Memory B cell (primary cell): Measurements from ENCODE around the gene CAMKMT.

Experiments used
- ATAC-seq: fragments of 150-1000 bp; cut with Tn5 transposase; 2 replicates; pipeline ENCODE4 v1.10.0; 2021; ENCODE audit warnings: low read depth, mild to moderate bottlenecking, moderate library complexity
- DNase-seq, 2 donors: peaks; one replicate each; pipeline ENCODE4 v3.0.0; 2022; ENCODE audit warnings: low spot score in 2 of 2
- H3K27ac Mint-ChIP-seq: one replicate; pipeline ENCODE4 v1.8.0; 2022; ENCODE audit warnings: mild to moderate bottlenecking, moderate library complexity, mixed read lengths
- H3K27me3 Mint-ChIP-seq: one replicate; pipeline ENCODE4 v1.8.0; 2022; ENCODE audit warnings: mixed read lengths
- H3K36me3 Mint-ChIP-seq: one replicate; pipeline ENCODE4 v1.8.0; 2022; ENCODE audit warnings: mild to moderate bottlenecking, mixed read lengths
- H3K4me1 Mint-ChIP-seq: one replicate; pipeline ENCODE4 v1.8.0; 2022; ENCODE audit warnings: mixed read lengths
- H3K4me3 Mint-ChIP-seq: one replicate; pipeline ENCODE4 v1.8.0; 2022; ENCODE audit warnings: mild to moderate bottlenecking, moderate library complexity, mixed read lengths
- H3K9me3 Mint-ChIP-seq: one replicate; pipeline ENCODE4 v1.8.0; 2022; ENCODE audit warnings: mixed read lengths

The CAMKMT gene

DNA sequence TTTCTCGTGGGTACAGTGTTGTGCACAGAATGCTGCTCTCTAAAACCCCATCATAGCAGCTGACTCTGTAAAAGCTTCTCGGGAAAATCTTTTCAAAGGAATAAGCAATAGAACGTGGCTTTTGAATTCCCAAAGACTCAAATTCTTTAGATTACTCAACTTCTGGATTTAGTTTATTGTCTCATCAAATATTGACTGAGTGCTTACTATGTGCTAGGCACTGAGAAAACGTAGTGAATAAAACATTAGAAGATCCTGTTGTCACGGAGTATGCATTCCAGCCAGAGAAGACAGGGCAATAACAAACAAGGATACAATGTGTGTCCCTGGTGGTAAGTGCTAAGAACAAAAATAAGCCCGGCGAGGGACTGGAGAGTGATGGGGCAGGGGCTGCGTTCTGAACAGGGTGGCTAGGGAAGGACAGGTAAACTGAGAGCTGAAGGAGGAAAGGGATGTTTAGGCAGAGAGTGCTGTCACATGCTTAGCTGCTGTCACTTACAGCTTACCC, 401.6 kb downstream of the CAMKMT start:
- peaks cover 15% of the 10 kb centered on the region for H3K4me1 Mint-ChIP-seq
- no peak for ATAC-seq
- DNase-seq = no peak
- H3K27me3 Mint-ChIP-seq = peaks cover 4% of the 10 kb centered on the region
- no peaks in the 10 kb centered on the region for H3K9me3 Mint-ChIP-seq
- no peak overlapping the region for H3K27ac Mint-ChIP-seq
- H3K4me3 Mint-ChIP-seq = no peak overlapping the region
- peaks cover 6% of the 10 kb centered on the region for H3K36me3 Mint-ChIP-seq

DNA sequence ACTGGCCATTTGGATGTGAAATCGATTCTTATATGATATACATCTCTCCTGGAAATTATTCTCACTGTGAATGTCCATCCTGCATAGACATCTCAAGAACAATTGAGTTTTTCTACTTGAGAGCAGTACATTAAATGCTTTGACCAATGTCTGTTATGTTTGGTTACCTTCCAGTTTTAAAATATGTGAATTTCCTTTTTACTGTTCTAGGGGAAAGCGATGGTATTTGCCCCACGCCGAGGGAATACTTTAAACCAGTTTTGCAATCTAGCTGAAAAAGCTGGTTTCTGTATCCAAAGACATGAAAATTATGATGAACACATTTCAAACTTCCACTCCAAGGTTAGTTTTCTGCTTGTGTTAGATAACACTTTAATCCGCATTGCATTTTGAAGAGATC, 404.5 kb downstream of the CAMKMT start:
- H3K27me3 Mint-ChIP-seq = peaks cover 4% of the 10 kb centered on the region

DNA sequence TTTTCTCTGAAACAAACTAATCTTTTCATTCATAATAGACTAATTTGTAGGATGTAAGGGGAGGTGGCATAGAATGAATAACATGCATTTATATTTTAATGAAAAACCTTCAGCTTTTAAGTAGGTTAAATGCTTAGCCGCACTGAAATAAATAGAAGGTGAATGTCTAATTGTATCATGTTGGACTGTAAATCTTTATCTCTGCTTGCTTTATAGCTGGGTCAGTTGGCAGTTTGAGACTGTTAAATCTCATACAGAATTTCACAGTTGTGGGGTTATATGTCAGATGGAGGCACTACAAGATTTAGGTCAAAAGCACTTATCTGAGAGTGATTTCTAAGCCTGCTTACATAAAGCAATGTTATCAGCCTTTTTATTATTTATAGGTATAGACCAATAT, 405.0 kb downstream of the CAMKMT start:
- DNase-seq (no peak), ATAC-seq (no peak)
- Mint-ChIP-seq H3K36me3 (peaks cover 6% of the 10 kb centered on the region), H3K27me3 (peaks cover 4% of the 10 kb centered on the region), H3K4me1 (peaks cover 10% of the 10 kb centered on the region), H3K4me3 (no peak overlapping the region), H3K9me3 (no peaks in the 10 kb centered on the region), H3K27ac (no peak overlapping the region)

More for the DNA sequence above, 404.5 kb downstream of the CAMKMT start:
- Mint-ChIP-seq H3K4me3 (no peak overlapping the region), H3K36me3 (peaks cover 6% of the 10 kb centered on the region), H3K9me3 (no peaks in the 10 kb centered on the region), H3K4me1 (peaks cover 13% of the 10 kb centered on the region), H3K27ac (no peak overlapping the region)
- ATAC-seq (no peak), DNase-seq (no peak)

DNA sequence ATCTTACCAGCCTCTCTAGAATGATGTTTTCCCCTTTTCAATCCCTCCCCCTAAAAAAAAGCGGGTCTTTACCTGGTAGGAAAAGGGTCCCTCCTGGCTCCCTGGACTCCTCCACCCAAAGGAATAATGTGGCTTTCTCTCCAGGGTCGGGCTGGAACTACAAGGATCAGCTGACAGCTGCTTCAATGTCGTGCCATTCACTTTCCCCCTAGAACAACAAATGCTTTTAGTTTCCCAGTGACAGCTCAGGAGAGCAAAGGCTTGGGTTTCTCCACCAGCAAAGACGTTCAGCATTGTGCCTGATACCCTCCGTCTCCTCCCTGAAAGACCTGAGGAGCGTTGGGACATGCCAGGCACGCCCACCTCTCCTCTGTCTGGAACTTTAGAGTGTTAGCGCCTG, 405.9 kb downstream of the CAMKMT start:
- peaks cover 4% of the 10 kb centered on the region for H3K27me3 Mint-ChIP-seq
- no peak for ATAC-seq
- no peaks in the 10 kb centered on the region for H3K9me3 Mint-ChIP-seq
- peaks cover 6% of the 10 kb centered on the region for H3K4me1 Mint-ChIP-seq
- no peak overlapping the region for H3K4me3 Mint-ChIP-seq
- H3K27ac Mint-ChIP-seq = no peak overlapping the region
- peaks cover 8% of the 10 kb centered on the region for H3K36me3 Mint-ChIP-seq
- DNase-seq = no peak

DNA sequence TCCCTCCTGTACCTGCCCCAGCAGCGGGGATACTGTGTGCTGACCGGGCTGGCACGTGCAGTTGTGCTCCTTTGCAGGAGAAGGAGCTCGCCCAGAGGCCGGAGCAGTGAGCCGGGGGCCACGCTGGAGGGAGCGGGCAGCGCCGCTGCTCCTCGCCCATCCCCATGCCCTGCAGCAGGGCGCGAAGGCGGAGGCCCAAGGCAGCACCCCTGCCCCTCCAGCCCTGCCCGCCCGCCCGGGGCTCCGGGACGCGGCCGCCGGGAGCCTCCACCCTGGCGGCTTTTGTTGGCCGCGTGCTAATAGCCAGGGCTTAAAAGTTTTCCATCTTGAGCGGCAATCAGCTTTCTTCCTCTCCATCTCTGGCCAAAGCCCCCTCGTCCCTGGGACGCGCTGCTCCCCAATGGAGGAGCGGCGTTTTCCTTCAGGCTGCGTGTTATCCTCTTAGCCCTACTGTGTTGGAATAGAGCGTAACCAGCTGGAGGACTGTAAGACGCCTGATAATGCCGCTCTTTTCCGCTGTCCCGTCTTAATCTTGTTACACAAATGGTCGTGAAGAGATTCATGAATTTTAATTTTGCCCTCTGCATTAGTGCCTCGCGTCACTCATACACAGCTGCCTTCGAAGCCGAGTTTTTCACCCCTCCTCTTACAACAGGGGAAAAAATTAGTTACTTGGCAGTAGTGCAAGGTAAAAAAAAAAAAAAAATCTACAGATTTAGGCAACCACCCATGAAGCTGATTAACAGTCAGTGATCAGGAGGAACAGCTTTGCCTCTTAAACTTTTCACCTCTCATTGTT, 406.9 kb downstream of the CAMKMT start:
- Mint-ChIP-seq H3K36me3 (peaks cover 6% of the 10 kb centered on the region), H3K27me3 (peaks cover 4% of the 10 kb centered on the region), H3K4me1 (peaks cover 6% of the 10 kb centered on the region), H3K9me3 (no peaks in the 10 kb centered on the region), H3K4me3 (peak overlapping the region; percentile 80), H3K27ac (no peak overlapping the region)
- DNase-seq (no peak), ATAC-seq (no peak)

DNA sequence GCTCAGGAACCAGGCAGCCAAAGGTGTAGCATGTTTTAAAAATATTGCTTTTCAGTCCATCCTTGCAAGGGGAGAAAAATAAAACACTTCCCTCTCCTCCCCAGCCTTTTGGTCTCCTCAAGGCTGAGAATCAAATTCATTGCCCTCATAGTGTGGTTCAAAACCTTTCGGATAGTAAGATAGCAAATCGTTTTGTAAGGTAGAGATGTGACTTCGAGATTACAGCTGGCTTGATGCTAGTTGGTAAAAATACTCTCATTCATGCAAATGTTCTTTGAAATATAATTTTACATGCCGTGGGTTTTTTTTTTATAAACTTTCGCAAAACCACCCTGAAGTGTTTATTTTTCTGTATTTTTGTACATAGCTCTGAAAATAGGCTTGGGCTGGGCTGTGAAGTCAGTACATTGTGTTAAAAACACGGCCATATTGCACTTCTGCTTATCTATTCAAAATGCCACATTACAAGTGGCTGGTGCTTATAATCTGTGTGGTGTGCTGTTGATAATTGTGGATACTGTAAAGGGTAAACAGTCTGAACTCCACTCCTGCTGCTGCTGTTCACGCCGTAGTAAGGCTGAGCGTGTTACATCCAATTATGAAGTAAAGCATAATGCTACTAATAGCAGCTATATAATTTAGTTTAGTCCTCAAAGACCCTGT, 407.7 kb downstream of the CAMKMT start:
- H3K4me3 Mint-ChIP-seq = no peak overlapping the region
- ATAC-seq (no peak), DNase-seq (no peak)
- H3K4me1 Mint-ChIP-seq = peaks cover 6% of the 10 kb centered on the region
- H3K9me3 Mint-ChIP-seq = no peaks in the 10 kb centered on the region
- peaks cover 4% of the 10 kb centered on the region for H3K36me3 Mint-ChIP-seq
- peaks cover 4% of the 10 kb centered on the region for H3K27me3 Mint-ChIP-seq
- H3K27ac Mint-ChIP-seq = no peak overlapping the region

DNA sequence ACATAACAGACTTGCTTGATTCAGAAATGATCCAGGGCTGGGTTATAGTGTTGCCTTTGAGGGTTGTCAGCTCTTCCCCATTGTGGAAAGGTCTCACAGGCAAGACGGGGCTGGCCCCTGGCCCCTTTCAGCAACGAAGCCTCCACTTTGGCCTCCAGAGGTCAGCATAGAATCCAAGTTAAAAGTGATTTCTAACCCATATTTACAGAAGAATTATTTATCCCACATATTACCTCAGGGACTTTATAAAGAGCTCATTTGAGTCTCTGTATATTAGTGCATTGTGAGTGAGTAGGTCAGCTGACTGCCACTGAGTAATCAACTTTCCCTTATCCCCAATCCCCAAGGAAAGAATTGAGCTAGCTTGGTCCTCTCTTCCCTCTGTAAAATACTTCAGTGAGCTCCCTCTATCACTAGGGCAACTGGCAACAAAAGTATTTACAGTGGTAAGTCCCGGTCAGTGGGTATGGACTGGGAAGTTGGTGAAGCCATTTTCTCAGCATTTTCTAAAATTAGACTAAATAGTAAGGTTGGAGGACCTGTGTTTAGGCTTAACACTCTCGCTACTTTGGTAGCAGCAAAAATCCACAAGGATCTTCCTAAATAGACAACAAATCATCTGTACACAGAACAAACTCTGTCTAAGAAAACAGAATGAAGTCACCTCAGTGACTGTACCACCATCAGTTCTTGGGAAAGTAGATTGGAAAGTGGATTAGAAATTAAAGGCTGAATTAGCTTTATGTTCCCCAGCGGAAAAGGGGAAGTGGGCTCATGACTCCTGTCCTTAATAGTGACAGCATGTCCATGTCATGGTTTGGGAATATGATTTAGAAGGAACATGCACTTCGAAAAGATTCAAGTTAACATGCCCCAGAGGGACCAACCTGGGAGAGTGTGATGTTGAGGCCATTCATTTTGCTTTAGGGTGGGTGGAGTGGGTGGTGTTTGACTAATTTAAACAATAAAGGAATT, 408.8 kb downstream of the CAMKMT start:
- H3K4me3 Mint-ChIP-seq = no peak overlapping the region
- peaks cover 4% of the 10 kb centered on the region for H3K36me3 Mint-ChIP-seq

DNA sequence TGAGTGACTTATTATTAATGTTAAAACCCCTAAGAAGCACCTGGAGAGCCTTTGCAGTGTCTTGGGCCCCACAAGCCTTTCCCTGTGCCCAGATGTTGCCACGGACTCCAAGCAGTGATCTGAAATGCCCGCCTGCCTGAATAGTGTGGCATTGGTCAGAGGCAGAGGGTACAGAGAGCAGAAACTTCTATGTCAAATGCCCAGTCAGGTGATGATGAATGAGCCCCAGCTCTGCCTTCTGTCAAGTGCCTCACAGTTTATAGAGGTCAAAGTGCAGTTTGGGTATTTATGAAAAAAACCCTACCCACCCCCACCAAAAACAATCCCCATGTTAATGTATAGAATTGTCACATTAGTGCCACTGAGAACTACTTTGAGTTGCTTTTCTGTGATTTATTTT, 409.8 kb downstream of the CAMKMT start:
- ATAC-seq = no peak
- no peaks in the 10 kb centered on the region for H3K9me3 Mint-ChIP-seq
- H3K27me3 Mint-ChIP-seq = peaks cover 1% of the 10 kb centered on the region
- DNase-seq = no peak
- H3K36me3 Mint-ChIP-seq = peaks cover 2% of the 10 kb centered on the region
- H3K4me1 Mint-ChIP-seq = peaks cover 6% of the 10 kb centered on the region
- H3K4me3 Mint-ChIP-seq = no peak overlapping the region
- H3K27ac Mint-ChIP-seq = no peak overlapping the region

More for the DNA sequence above, 408.8 kb downstream of the CAMKMT start:
- ATAC-seq (no peak), DNase-seq (no peak)
- Mint-ChIP-seq H3K27me3 (peaks cover 1% of the 10 kb centered on the region), H3K4me1 (peaks cover 6% of the 10 kb centered on the region), H3K9me3 (no peaks in the 10 kb centered on the region), H3K27ac (no peak overlapping the region)

DNA sequence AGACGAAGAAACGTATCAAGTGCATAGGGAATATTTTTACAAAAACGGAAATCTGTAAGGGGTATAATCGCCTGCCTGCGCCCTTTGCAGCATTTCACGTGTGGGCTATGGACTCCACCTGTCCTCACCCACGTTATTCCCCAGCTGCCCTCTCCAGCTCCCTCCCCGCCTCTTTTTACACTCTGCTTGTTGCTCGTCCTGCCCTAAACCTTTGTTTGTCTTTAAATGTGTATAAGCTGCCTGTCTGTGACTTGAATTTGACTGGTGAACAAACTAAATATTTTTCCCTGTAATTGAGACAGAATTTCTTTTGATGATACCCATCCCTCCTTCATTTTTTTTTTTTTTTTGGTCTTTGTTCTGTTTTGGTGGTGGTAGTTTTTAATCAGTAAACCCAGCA, 410.4 kb downstream of the CAMKMT start:
- peaks cover 6% of the 10 kb centered on the region for H3K4me1 Mint-ChIP-seq
- no peak for ATAC-seq

DNA sequence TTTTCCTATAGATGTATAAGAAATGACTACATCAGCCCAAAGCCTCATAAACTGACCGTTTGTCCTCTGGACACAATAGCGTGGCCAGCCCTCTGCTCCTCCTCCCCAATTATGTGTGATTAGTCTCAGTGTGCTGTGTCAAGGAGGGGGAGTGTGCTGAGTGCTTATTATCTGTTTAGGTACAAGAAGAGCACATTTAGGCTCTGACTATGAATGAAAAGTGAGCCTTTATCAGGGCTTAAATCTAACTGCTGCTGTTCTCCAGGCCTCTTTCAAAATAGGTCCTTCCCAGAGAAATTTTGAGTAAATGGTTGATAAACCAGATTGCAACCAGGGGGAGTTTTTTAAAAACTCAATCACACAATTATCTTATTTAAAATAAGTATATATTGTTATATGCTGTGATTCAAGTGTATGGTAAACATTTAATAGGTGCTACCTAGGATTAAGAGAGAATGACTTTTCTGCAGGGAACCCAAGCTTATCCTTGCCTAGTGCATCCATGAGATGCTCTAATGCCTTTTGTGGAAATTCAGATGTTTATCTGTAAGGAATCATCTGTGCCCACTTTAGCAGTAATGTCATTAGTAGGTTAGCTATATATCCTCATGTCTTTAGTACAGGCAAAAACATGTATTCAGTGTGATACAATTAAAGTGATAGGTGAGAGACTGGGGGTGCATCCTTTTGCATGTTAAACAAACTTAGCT, 411.1 kb downstream of the CAMKMT start:
- H3K36me3 Mint-ChIP-seq = peaks cover 2% of the 10 kb centered on the region
- no peak for DNase-seq
- H3K9me3 Mint-ChIP-seq = no peaks in the 10 kb centered on the region
- H3K4me1 Mint-ChIP-seq = peaks cover 11% of the 10 kb centered on the region
- H3K4me3 Mint-ChIP-seq = no peak overlapping the region
- no peak for ATAC-seq
- H3K27me3 Mint-ChIP-seq = peaks cover 1% of the 10 kb centered on the region
- H3K27ac Mint-ChIP-seq = no peak overlapping the region

More for the DNA sequence above, 410.4 kb downstream of the CAMKMT start:
- no peaks in the 10 kb centered on the region for H3K9me3 Mint-ChIP-seq
- peaks cover 2% of the 10 kb centered on the region for H3K36me3 Mint-ChIP-seq
- H3K27me3 Mint-ChIP-seq = peaks cover 1% of the 10 kb centered on the region
- no peak for DNase-seq
- H3K27ac Mint-ChIP-seq = no peak overlapping the region
- no peak overlapping the region for H3K4me3 Mint-ChIP-seq

DNA sequence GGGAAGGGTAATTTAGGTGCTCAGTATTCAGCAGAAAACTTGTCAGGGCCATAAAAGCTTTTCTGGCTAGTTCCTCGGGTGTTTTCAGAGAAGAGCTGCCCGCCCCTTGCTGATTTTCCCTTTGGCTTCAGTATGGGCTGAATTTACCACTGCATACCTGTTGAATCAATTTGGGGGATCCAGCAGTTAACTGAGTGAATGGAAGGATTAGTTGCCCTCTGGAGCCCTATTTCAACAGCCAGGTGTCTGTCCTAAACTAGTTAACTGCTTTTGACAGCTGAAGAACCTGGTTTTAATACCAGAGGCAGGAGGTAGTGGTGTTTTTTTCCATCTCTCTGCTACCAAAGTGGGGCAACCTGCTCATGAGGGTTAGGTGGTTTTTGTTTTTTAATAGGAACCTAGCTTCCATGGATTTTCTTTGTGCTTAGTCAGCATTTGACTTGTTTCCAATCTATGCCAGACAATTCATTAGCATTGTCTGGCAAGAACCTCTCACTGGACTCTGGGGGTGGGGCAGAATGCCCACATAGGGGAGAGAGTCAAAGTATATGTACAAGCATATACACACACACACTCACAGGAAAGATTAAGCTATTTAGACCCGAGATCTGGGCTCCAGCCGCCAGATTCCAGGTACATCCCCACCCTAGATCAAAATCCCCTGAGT, 413.2 kb downstream of the CAMKMT start:
- Mint-ChIP-seq H3K27ac (no peak overlapping the region), H3K4me3 (no peak overlapping the region), H3K4me1 (peaks cover 16% of the 10 kb centered on the region), H3K36me3 (peaks cover 2% of the 10 kb centered on the region), H3K27me3 (no peaks in the 10 kb centered on the region), H3K9me3 (no peaks in the 10 kb centered on the region)
- ATAC-seq (no peak), DNase-seq (no peak)

DNA sequence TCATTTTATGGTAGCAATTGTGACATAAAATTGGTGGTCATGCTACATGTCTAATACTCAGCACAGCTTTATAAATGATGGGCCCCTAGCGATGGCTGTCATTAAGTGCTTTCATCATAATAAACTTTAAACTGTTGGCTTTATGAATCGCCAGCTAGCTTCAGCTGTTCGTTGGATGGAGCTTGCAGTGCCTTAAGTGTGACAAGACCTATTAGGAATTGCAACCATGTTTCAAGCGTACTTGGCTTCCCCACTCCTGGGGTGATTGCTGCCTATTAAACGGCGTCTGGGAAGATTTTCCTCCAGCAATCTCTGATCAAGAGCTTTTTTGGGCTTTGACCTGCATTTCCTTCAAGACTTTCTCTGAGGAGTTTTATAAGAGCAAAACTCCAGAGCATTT, 415.3 kb downstream of the CAMKMT start:
- no peak overlapping the region for H3K4me3 Mint-ChIP-seq
- no peaks in the 10 kb centered on the region for H3K27me3 Mint-ChIP-seq
- DNase-seq = no peak
- peaks cover 7% of the 10 kb centered on the region for H3K36me3 Mint-ChIP-seq
- no peak overlapping the region for H3K27ac Mint-ChIP-seq
- peaks cover 16% of the 10 kb centered on the region for H3K4me1 Mint-ChIP-seq
- no peak for ATAC-seq
- H3K9me3 Mint-ChIP-seq = peaks cover 3% of the 10 kb centered on the region

DNA sequence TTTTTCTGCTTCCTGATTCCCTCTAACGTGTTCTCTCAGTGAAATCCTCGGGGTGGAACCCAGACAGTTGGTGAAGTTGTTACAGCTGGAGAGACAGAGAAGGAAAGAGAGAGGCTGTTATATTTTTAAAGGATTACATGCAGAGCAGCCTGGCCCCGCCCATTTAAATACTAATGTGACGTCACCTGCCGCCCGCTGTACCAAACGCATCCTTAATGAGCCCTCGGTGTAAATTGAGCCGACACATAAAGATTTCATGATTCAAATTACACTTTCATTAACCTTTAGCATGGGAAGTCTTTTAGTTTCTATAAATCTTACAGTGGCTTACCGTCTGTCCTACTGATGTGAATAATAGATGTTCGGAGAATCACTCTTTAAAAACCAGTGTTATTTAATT, 415.8 kb downstream of the CAMKMT start:
- Mint-ChIP-seq H3K27me3 (no peaks in the 10 kb centered on the region), H3K36me3 (peaks cover 5% of the 10 kb centered on the region), H3K4me1 (peaks cover 16% of the 10 kb centered on the region), H3K4me3 (peak overlapping the region; percentile 74), H3K9me3 (peaks cover 3% of the 10 kb centered on the region), H3K27ac (peak overlapping the region; percentile 72)
- DNase-seq (peak; percentile 29 to 43), ATAC-seq (peak; percentile 42)
